ENCODE data around the gene AHI1. TPM values are rescaled to one million over a fixed set of nuclear protein-coding genes. Genes with fewer than 3 reads are reported as not detected.

AHI1 gene
- total RNA-seq = 11.8 and 14.1 TPM in 2 replicates

DNA sequence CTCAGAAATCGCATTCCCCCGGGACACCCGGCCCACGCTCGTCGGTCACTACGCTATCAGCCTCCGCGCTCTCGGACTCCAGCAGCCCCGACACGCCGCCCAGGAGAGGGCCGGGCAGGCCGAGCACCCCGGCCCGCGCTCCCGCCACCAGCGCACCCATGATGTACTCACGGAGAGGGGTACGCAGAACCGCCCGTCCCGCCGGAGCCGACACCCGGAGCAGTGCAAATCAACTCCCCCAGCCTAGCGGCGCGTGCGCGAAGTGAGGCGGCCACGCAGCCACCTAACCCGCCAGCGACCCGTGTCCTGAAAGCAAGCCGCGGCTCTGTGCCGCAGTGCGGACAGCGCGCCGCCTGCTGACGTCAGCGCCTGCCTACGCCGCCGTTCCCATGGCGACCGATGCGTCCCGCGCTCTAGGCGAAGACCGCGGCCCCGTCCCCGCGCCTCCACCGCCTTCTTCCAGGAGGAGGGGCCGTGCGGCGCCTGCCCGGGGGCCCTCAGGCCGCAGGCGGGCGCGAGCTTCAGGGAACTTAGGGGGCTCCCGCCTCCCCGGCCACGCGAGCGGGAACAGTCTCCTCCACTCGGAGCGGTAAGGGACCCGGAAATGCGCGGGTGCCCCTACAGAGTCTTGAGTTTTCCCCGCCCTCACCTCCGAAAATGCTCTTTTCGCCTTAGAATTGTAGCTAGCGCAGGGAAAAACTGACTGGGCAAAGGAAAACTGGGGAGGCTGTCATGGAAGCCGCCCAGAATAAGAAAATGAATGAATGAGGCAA lies at the start of gene AHI1:
TSS of gene AHI1 (minus strand) at position 329 of the 773 bp plus-strand sequence. CDS start 5,503 bp downstream, outside the sequence.
- DNase-seq = peak; percentile 97

GRCh38 chr6:135546680-135547418 lies 49.3 kb upstream of the AHI1 start:
- no peak for DNase-seq

GRCh38 chr6:135546206-135546605 lies 48.7 kb upstream of the AHI1 start:
- DNase-seq = no peak

- DNase-seq = peak; percentile 48
These were observed 42.8 kb upstream of the AHI1 start for GRCh38 chr6:135540207-135540840.

- peak; percentile 56 for DNase-seq
These were observed 40.3 kb upstream of the AHI1 start for GRCh38 chr6:135537741-135538301.

GRCh38 chr6:135535989-135536414 lies 38.5 kb upstream of the AHI1 start:
- peak; percentile 67 for DNase-seq

GRCh38 chr6:135534773-135535380 lies 37.3 kb upstream of the AHI1 start:
- no peak for DNase-seq

DNA sequence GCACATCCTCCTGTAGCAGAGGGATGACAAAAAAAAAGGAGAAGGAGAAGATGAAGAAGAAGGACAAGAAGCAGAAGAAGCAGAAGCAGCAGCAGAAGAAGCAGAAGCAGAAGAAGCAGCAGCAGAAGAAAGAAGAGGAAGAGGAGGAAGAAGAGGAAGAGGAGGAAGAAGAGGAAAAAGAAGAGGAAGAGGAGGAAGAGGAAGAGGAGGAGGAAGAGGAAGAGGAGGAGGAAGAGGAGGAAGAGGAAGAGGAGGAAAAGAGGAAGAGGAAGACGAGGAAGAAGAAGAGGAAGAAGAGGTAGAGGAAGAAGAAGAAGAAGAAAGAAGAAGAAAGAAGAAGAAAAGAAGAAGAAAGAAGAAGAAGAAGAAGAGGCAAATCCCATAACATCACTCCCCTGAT lies 35.0 kb upstream of the AHI1 start:
- DNase-seq = no peak

- DNase-seq = no peak
These were observed 34.5 kb upstream of the AHI1 start for GRCh38 chr6:135531954-135532490.

GRCh38 chr6:135530113-135530512 lies 32.6 kb upstream of the AHI1 start:
- no peak for DNase-seq

DNA sequence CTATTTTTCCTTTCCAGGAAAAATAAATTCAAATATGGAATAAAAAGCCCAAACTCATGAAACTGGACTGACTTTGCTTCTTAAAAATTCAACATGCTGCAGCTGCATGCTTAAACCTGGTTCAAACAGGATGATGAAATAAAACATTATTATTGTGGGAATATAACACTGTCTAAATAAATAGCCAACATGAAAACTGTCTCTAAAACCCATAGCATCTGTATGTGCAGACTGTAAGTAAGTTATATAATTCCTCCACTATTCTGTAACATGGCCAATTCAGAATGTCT lies 30.4 kb upstream of the AHI1 start:
- no peak for DNase-seq

GRCh38 chr6:135527116-135527959 lies 29.8 kb upstream of the AHI1 start:
- DNase-seq = no peak

DNA sequence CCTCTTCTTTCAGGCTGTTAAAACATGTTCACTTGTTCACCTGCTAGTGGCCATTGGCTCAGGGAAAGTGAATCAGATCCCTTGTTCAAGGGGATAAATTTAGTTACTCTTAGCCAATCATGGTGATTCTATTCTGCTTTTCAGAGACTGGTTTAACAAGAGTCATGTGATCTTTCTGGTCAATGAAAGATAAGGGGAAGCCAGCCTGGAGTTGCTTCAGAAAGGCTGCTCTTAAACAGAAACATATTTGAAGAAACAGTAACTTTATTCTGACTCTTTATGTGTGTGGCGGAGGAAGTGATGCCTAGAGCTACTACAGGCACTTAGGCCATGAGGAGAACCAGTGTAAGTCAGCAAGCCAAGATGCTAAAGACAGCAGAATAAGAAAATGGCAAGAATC lies 28.1 kb upstream of the AHI1 start:
- DNase-seq = no peak

GRCh38 chr6:135522965-135523692 lies 25.6 kb upstream of the AHI1 start:
- DNase-seq = no peak

DNA sequence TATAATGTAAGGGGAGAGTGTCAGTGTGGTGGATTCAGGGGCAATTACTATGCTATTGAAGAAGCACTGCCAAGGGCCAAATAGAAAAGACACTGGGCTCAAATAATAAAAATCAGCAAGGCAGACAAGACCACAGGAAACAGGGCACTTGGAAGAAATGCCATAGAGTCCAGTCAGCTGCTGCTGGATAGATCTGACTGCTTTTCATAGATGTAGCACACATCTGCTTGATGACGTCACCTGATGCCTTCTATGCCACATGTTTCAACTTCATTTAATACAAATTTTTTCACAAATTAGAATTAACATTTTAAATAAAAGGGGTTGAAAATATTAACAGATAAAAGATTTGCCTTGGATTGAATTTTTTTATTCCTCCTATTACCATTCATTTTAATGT lies 23.9 kb upstream of the AHI1 start:
- no peak for DNase-seq

GRCh38 chr6:135520781-135521180 lies 23.2 kb upstream of the AHI1 start:
- DNase-seq = no peak

GRCh38 chr6:135519348-135519747 lies 21.8 kb upstream of the AHI1 start:
- no peak for DNase-seq

DNA sequence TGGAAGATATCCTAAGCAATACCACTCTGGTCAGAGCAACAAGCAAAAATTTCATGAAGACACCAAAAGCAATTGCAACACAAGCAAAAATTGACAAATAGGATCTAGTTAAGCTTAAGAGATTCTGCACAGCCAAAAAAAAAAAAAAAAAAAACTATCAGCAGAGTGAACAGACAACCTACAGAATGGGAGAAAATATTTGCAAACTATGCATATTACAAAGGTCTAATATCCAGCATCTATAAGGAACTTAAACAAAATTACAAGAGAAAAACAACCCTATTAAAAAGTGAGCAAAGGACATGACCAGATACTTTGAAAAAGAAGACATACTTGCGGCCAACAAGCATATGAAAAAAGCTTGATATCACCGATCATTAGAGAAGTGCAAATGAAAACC lies 20.0 kb upstream of the AHI1 start:
- no peak for DNase-seq

DNA sequence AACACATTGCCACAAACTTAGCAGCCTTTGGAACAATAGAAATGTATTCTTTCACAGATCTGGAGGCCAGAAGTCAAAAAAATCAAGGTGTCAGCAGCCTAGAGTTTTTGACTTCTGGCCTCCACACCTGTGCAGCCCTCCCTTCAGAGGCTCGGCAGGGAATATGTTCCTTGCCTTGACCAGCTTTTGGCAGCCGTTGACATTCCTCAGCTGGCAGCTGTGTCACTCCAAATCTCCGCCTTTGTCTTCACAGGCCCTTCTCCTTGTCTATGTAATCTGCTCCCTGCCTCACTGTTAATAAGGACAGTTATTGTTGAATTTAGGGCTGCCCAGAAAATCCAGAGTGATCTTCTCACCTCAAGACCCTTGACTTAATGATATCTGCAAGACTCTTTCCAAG lies 17.2 kb upstream of the AHI1 start:
- no peak for DNase-seq

DNA sequence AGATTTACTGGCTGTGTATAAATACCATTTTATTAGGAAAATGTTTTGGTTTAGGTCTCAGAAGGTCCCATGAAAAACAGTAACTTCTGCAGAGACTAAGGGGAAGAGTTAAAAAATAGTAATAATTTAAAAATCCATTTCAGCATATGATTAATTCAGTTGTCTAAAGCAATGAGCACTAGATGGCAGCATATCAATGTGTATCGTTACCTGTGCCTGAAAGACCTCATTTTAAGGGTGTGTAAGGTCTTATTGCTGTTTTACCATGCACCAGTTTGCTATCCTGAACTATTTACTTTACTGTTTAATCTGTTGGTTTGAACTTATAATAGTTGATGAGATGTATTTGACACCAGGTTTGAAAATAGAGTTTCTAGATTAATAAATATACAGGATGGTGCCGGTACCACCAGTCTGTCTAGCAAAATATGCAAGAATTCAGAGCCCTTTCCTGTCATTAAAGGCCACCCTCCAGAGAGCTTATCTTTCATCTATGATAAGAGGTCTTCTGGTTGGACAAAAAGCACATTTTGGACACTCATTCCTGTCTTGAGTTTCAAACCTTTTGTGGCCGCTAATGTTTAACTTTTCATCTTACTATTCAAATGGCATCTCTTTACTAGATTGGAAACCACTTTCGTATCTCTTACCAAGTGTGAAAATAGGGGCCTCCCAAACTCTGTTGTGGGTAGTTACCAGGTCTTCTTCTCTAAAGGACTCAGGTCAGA lies 8.9 kb upstream of the AHI1 start:
- peak; percentile 75 for DNase-seq
